ENCODE results near the gene SLC6A8. TPM values are rescaled to one million over a fixed set of nuclear protein-coding genes. Genes with fewer than 3 reads are reported as not detected.
A peak's percentile ranks its signal among the peaks of the same experiment; 100 is the strongest.

SLC6A8 gene
- total and polyA plus RNA-seq, 2 donors (not counting 1 experiment from before 2014, with no cell fraction given): 0.49 to 2.9 TPM

- Histone ChIP-seq H3K27ac (ENCODE audit: low read length in 2 of 2) (no peak overlapping the region), H3K27me3 (replicated peaks in 1 of 4; ENCODE audit: control extremely low read depth in 1 of 4, control insufficient read depth in 3 of 4, insufficient read depth in 4 of 4, low read length in 3 of 4) (peaks cover 0 to 63% (median 15%) of the 10 kb centered on the region in 4 experiments), H3K36me3 (replicated peaks in 1 of 2; ENCODE audit: control extremely low read depth in 1 of 2, control insufficient read depth in 1 of 2, extremely low read depth in 1 of 2, insufficient read depth in 2 of 2, low read length in 1 of 2) (no peaks in the 10 kb centered on the region), H3K9ac (ENCODE audit: low read length) (no peak overlapping the region), H3K9me3 (ENCODE audit: control extremely low read depth in 1 of 3, control insufficient read depth in 2 of 3, insufficient read depth in 1 of 3, low read length in 2 of 3) (no peaks in the 10 kb centered on the region), H3K4me3 (ENCODE audit: control extremely low read depth in 1 of 5, extremely low read depth in 1 of 5, insufficient read depth in 1 of 5, low read depth in 2 of 5, low read length in 4 of 5) (no peak overlapping the region), H3K79me2 (ENCODE audit: control insufficient read depth, insufficient read depth, low read length) (no peaks in the 10 kb centered on the region), H3K4me2 (replicated peaks; ENCODE audit: low read depth, low read length, poor library complexity, severe bottlenecking) (no peak overlapping the region), H2AFZ (ENCODE audit: insufficient read depth, low read depth, low read length, poor library complexity, severe bottlenecking) (no peak overlapping the region), H4K20me1 (ENCODE audit: control insufficient read depth, insufficient read depth, low read length, poor library complexity, severe bottlenecking) (no peaks in the 10 kb centered on the region), H3K4me1 (ENCODE audit: control insufficient read depth in 2 of 2, insufficient read depth in 2 of 2, low read length in 2 of 2) (peaks cover 17 to 31% of the 10 kb centered on the region in 2 donors)
- ATAC-seq (ENCODE audit: low read depth) (no peak), DNase-seq (no peak)
- intact Hi-C loops (cut with micrococcal nuclease): loop anchor here (5.0 kb wide), 1 partner anchor 34 kb away; no protein-coding TSS in a partner anchor
- POLR2A ChIA-PET: interaction anchor here (0.6 kb wide), 1 partner anchor 255 kb away, joined by 4 read pairs; no protein-coding TSS in a partner anchor
- Mint-ChIP-seq H3K27ac (no peak overlapping the region), H3K9me3 (ENCODE audit: insufficient read depth) (no peaks in the 10 kb centered on the region), H3K27me3 (peaks cover 14% of the 10 kb centered on the region), H3K4me3 (peak overlapping the region; percentile 44), H3K4me1 (peaks cover 16% of the 10 kb centered on the region)
- no CpG with 5 or more reads among the region's 10 CpGs for WGBS (ENCODE audit: insufficient coverage)
- TF ChIP-seq CTCF (IDR thresholded peaks at IDR 0.05): no peak
- CTCF ChIA-PET: interaction anchor here (1.1 to 1.9 kb wide), 4 partner anchors 16 to 705 kb away, joined by 3 to 8 read pairs (median 4); no protein-coding TSS in a partner anchor
These were observed 41.7 kb upstream of the SLC6A8 start for GRCh38 chrX:153645921-153646488.

- TF ChIP-seq EZH2 (IDR thresholded peaks at IDR 0.05; ENCODE audit: borderline replicate concordance, insufficient read depth, low read depth, low read length, poor library complexity, severe bottlenecking) (no peak), CTCF (IDR thresholded peaks at IDR 0.05) (no peak)
- peaks cover 12% of the 10 kb centered on the region for H3K4me1 Mint-ChIP-seq
- ATAC-seq (ENCODE audit: low read depth) (no peak), DNase-seq (peak; percentile 41)
- no peak within 1 kb of the TSS for H3K9ac ChIP-seq (ENCODE audit: low read length)
- ChIA-PET CTCF (interaction anchor here (0.7 to 6.3 kb wide), 8 partner anchors 10 to 107 kb away, joined by 3 to 25 read pairs (median 4); no protein-coding TSS in a partner anchor), POLR2A (interaction anchor here (0.6 kb wide), 1 partner anchor 254 kb away, joined by 4 read pairs; no protein-coding TSS in a partner anchor)
- no peaks in the 10 kb centered on the region for H4K20me1 ChIP-seq (ENCODE audit: control insufficient read depth, insufficient read depth, low read length, poor library complexity, severe bottlenecking)
- H3K9me3 Mint-ChIP-seq (ENCODE audit: insufficient read depth): no peaks in the 10 kb centered on the region
- H3K27me3 Mint-ChIP-seq: peaks cover 11% of the 10 kb centered on the region
- peaks cover 0 to 55% (median 13%) of the 10 kb centered on the region in 4 experiments for H3K27me3 ChIP-seq (replicated peaks in 1 of 4; ENCODE audit: control extremely low read depth in 1 of 4, control insufficient read depth in 3 of 4, insufficient read depth in 4 of 4, low read length in 3 of 4)
- H3K27ac ChIP-seq (ENCODE audit: low read length in 2 of 2): no peak within 1 kb of the TSS
- peak within 1 kb of the TSS; percentile 70 for H3K4me2 ChIP-seq (replicated peaks; ENCODE audit: low read depth, low read length, poor library complexity, severe bottlenecking)
- no peak within 1 kb of the TSS for H3K27ac Mint-ChIP-seq
- peak within 1 kb of the TSS; percentile 63 for H3K4me3 Mint-ChIP-seq
- H3K9me3 ChIP-seq (ENCODE audit: control extremely low read depth in 1 of 3, control insufficient read depth in 2 of 3, insufficient read depth in 1 of 3, low read length in 2 of 3): no peaks in the 10 kb centered on the region
- no peaks in the 10 kb centered on the region for H3K79me2 ChIP-seq (ENCODE audit: control insufficient read depth, insufficient read depth, low read length)
- H3K4me3 ChIP-seq (ENCODE audit: control extremely low read depth in 1 of 5, extremely low read depth in 1 of 5, insufficient read depth in 1 of 5, low read depth in 2 of 5, low read length in 4 of 5): peak within 1 kb of the TSS in 3 of 5 experiments; percentile 11 to 33 (median 12)
- intact Hi-C loops (cut with micrococcal nuclease): loop anchor here (5.0 kb wide), 1 partner anchor 34 kb away; no protein-coding TSS in a partner anchor
- H3K4me1 ChIP-seq (ENCODE audit: control insufficient read depth in 2 of 2, insufficient read depth in 2 of 2, low read length in 2 of 2): peaks cover 11 to 26% of the 10 kb centered on the region in 2 donors
- peak within 1 kb of the TSS; percentile 42 for H2AFZ ChIP-seq (ENCODE audit: insufficient read depth, low read depth, low read length, poor library complexity, severe bottlenecking)
- WGBS (ENCODE audit: insufficient coverage): 5% methylated on average over 37 of the region's 53 CpGs
- H3K36me3 ChIP-seq (replicated peaks in 1 of 2; ENCODE audit: control extremely low read depth in 1 of 2, control insufficient read depth in 1 of 2, extremely low read depth in 1 of 2, insufficient read depth in 2 of 2, low read length in 1 of 2): no peaks in the 10 kb centered on the region
These were observed 40.9 kb upstream of the SLC6A8 start, which contains the start of gene DUSP9 for GRCh38 chrX:153646620-153647373. TSS of gene DUSP9 (plus strand) at chrX:153647203. CDS start at chrX:153647954, 751 bp downstream.

Data from B cell (primary cell).